Panc1 (cell line): ENCODE data around the gene PLA2G4F. TPM values are rescaled to one million over a fixed set of nuclear protein-coding genes. Genes with fewer than 3 reads are reported as not detected.
A peak's percentile ranks its signal among the peaks of the same experiment; 100 is the strongest.

Source experiments
- ATAC-seq: fragments of 200-7000 bp; cut with Tn5 transposase; 2 replicates; pipeline ENCODE4 v1.9.1; 2020; ENCODE audit warnings: mild to moderate bottlenecking, moderate library complexity
- BruUV-seq: library from RNA; stranded (reverse); fragments of 400-500 nt; replicated peaks from 2 replicates; lab custom pipeline; 2021; lab: Mats Ljungman, UMichigan
- CTCF ChIA-PET: fragments of 300-600 bp; sonication (Branson Sonifier 250); formaldehyde crosslinking; loops from one replicate; lab custom pipeline; 2022; ENCODE audit warnings: antibody characterized with exemption; lab: Charles Lee
- POLR2A ChIA-PET: fragments of 300-600 bp; sonication (Branson Sonifier 250); formaldehyde crosslinking; loops from one replicate; lab custom pipeline; 2022; ENCODE audit warnings: antibody characterized with exemption; lab: Charles Lee
- DNase-seq: peaks from one replicate; pipeline ENCODE4 v3.0.0-alpha.2; 2010; ENCODE audit warnings: low read depth, low spot score
- H3K27ac ChIP-seq: 2 replicates; pipeline ENCODE4 v1.5.1; 2011; ENCODE audit warnings: mild to moderate bottlenecking, low read length, inconsistent platforms
- H3K27me3 ChIP-seq: fragments of 200-500 bp; sonication (Bioruptor generic); 2 replicates; pipeline ENCODE4 v1.6.0; 2014; ENCODE audit warnings: low read length, inconsistent platforms; ENCODE audit not compliant: control insufficient read depth, insufficient read depth
- H3K36me3 ChIP-seq: fragments of 200-500 bp; sonication (Bioruptor generic); 2 replicates; pipeline ENCODE4 v1.5.1; 2014; ENCODE audit warnings: inconsistent platforms, mild to moderate bottlenecking, low read length, moderate library complexity; ENCODE audit not compliant: control insufficient read depth, insufficient read depth
- H3K4me1 ChIP-seq: 2 replicates; pipeline ENCODE4 v1.5.1; 2011; ENCODE audit warnings: inconsistent platforms, mild to moderate bottlenecking, low read length, moderate library complexity; ENCODE audit not compliant: control insufficient read depth, insufficient read depth
- H3K4me3 ChIP-seq, 2 experiments: 2 replicates each; pipeline ENCODE4 v1.5.1; 2011 to 2012; ENCODE audit warnings: low read depth in 2 of 2, low read length in 2 of 2, mild to moderate bottlenecking in 2 of 2, inconsistent platforms in 1 of 2, moderate library complexity in 1 of 2
- H3K9me3 ChIP-seq: fragments of 200-500 bp; sonication (Bioruptor generic); 2 replicates; pipeline ENCODE4 v1.5.1; 2014; ENCODE audit warnings: low read depth, mild to moderate bottlenecking, inconsistent platforms, low read length, moderate library complexity; ENCODE audit not compliant: control insufficient read depth, insufficient read depth
- POLR2AphosphoS5 ChIP-seq: IDR thresholded peaks from 2 replicates; pipeline ENCODE4 v1.6.1; 2012; ENCODE audit warnings: mild to moderate bottlenecking, low read depth, low read length, moderate library complexity
- SIN3A ChIP-seq: IDR thresholded peaks from 2 replicates; pipeline ENCODE4 v1.6.1; 2012; ENCODE audit warnings: low read depth, mild to moderate bottlenecking, low read length, moderate library complexity, borderline replicate concordance; ENCODE audit not compliant: insufficient read depth
- TCF7L2 ChIP-seq: IDR thresholded peaks from 2 replicates; pipeline ENCODE4 v1.6.1; 2011; ENCODE audit warnings: mild to moderate bottlenecking, low read depth, low read length, inconsistent platforms
- in situ Hi-C: cut with HindIII; loops from 2 replicates; pipeline ENCODE4 v1.10.0; 2016; ENCODE audit warnings: low sequenced_read_pairs, low pct_unique_long_range_greater_than_20kb
- intact Hi-C: fragments of 100-400 bp; cut with micrococcal nuclease; formaldehyde crosslinking; loops from one replicate; pipeline ENCODE4 v1.10.0; 2022; ENCODE audit not compliant: unreplicated experiment
- total RNA-seq: library from RNA; stranded (reverse); gene quantifications from one replicate; pipeline ENCODE4 v1.2.1, GENCODE V29; 2021; ENCODE audit not compliant: unreplicated experiment
- TF ChIP-seq, protein P1 (sequence below): fragments of 450-650 bp; IDR thresholded peaks from 2 replicates; pipeline ENCODE4 v1.5.1; 2017; ENCODE audit warnings: mild to moderate bottlenecking
- TF ChIP-seq, protein P2 (sequence below), 2 experiments: IDR thresholded peaks; 2 replicates each; pipeline ENCODE4 v1.6.1; 2011 to 2012; ENCODE audit warnings: low read depth in 2 of 2, control low read depth in 1 of 2, low read length in 1 of 2, mild to moderate bottlenecking in 1 of 2, moderate library complexity in 1 of 2; ENCODE audit not compliant: insufficient read depth in 1 of 2

Gene PLA2G4F
- total RNA-seq, 1 experiment from 2014 or later, result not detected

DNA sequence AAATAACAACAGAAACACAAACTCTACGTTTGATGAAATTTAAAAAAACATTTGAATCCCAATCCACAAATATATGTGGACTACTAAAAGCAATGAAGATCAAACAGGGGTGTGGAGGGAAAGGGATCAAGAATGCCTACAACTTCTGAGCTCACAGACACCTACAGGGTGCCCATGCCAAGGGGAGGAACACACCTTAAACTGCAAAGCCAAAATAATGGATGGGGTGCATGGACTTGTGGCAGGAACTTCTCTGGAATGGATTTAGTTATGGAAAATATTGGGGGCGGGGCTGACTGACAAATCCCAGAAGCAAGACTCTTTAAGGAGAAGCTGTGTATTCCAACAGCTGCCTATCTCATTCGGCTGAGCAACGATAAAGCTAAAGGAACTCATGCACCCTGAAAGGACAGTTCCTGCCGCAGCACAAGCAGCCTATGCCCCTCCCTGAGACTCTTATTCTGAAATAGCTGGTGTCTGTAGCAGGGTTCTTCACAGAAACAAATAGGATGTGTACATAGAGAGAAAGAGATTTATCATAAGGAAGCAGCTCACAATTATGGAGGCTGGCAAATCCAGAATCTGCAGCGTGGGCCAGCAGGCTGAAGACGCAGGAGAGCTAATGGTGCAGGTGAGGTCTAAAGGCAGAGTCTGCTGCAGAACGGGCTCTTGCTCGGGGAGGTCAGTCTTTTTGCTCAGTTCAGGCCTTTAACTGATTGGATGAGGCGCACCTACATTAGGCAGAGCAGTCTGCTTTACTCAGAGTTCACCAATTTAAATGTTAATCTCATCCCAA is 37.6 kb downstream of the PLA2G4F start:
- no peak overlapping the region for H3K4me3 ChIP-seq
- ATAC-seq, result peak; percentile 38; the same call in 1 of the 2 replicates
- no peaks in the 10 kb centered on the region for H3K9me3 ChIP-seq
- DNase-seq, result no peak
- intact Hi-C loops (no loop called here), in situ Hi-C loops (no loop called here)
- TF ChIP-seq TCF7L2 (no peak), POLR2AphosphoS5 (no peak), SIN3A (no peak)
- TF ChIP-seq, protein P1, sequence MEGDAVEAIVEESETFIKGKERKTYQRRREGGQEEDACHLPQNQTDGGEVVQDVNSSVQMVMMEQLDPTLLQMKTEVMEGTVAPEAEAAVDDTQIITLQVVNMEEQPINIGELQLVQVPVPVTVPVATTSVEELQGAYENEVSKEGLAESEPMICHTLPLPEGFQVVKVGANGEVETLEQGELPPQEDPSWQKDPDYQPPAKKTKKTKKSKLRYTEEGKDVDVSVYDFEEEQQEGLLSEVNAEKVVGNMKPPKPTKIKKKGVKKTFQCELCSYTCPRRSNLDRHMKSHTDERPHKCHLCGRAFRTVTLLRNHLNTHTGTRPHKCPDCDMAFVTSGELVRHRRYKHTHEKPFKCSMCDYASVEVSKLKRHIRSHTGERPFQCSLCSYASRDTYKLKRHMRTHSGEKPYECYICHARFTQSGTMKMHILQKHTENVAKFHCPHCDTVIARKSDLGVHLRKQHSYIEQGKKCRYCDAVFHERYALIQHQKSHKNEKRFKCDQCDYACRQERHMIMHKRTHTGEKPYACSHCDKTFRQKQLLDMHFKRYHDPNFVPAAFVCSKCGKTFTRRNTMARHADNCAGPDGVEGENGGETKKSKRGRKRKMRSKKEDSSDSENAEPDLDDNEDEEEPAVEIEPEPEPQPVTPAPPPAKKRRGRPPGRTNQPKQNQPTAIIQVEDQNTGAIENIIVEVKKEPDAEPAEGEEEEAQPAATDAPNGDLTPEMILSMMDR, result no peak
- TF ChIP-seq, protein P2, sequence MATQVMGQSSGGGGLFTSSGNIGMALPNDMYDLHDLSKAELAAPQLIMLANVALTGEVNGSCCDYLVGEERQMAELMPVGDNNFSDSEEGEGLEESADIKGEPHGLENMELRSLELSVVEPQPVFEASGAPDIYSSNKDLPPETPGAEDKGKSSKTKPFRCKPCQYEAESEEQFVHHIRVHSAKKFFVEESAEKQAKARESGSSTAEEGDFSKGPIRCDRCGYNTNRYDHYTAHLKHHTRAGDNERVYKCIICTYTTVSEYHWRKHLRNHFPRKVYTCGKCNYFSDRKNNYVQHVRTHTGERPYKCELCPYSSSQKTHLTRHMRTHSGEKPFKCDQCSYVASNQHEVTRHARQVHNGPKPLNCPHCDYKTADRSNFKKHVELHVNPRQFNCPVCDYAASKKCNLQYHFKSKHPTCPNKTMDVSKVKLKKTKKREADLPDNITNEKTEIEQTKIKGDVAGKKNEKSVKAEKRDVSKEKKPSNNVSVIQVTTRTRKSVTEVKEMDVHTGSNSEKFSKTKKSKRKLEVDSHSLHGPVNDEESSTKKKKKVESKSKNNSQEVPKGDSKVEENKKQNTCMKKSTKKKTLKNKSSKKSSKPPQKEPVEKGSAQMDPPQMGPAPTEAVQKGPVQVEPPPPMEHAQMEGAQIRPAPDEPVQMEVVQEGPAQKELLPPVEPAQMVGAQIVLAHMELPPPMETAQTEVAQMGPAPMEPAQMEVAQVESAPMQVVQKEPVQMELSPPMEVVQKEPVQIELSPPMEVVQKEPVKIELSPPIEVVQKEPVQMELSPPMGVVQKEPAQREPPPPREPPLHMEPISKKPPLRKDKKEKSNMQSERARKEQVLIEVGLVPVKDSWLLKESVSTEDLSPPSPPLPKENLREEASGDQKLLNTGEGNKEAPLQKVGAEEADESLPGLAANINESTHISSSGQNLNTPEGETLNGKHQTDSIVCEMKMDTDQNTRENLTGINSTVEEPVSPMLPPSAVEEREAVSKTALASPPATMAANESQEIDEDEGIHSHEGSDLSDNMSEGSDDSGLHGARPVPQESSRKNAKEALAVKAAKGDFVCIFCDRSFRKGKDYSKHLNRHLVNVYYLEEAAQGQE (IDR thresholded peaks at IDR 0.05; ENCODE audit: insufficient read depth in 1 of 2, low read depth in 2 of 2, low read length in 1 of 2), result no peak
- no peaks in the 10 kb centered on the region for H3K36me3 ChIP-seq
- no TSS peak for BruUV-seq
- no peaks in the 10 kb centered on the region for H3K4me1 ChIP-seq
- ChIA-PET POLR2A (no interaction called here), CTCF (interaction anchor here (0.8 kb wide), 1 partner anchor 19 kb away, joined by 3 read pairs; no protein-coding TSS in a partner anchor)
- H3K27ac ChIP-seq, result no peak overlapping the region
- peaks cover 2% of the 10 kb centered on the region; the same call in 1 of the 2 replicates for H3K27me3 ChIP-seq

DNA sequence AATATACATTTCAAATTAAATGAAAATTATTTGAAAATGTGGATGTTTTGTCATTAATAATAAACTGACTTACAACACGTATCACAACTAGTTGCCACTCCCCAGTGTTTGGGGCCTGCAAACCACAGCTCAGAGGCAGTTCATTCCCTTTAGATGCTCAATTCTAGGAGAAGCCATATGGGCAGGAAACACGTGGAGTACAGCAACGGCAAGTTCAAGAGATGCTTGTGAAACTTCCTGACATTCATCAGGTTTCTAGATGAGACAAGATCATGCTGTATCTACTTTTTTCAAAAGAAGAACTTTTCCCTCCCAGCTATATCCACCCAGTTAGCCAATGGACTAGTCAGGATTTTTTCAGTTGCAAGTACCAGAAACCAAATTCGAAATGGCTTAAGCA is 44.5 kb downstream of the PLA2G4F start:
- Histone ChIP-seq H3K27me3 (peaks cover 9% of the 10 kb centered on the region; the same call in 1 of the 2 replicates), H3K36me3 (no peaks in the 10 kb centered on the region), H3K4me1 (no peaks in the 10 kb centered on the region), H3K9me3 (no peaks in the 10 kb centered on the region), H3K27ac (no peak overlapping the region), H3K4me3 (no peak overlapping the region)
- CTCF ChIA-PET, result interaction anchor here (0.7 kb wide), 1 partner anchor 102 kb away, joined by 4 read pairs; no protein-coding TSS in a partner anchor
- ATAC-seq (no peak), DNase-seq (no peak)
- POLR2A ChIA-PET, result no interaction called here
- intact Hi-C loops, result no loop called here
- in situ Hi-C loops, result no loop called here
- TF ChIP-seq SIN3A (no peak), POLR2AphosphoS5 (no peak), TCF7L2 (no peak)
- TF ChIP-seq, protein P1, result no peak
- TF ChIP-seq, protein P2 (IDR thresholded peaks at IDR 0.05; ENCODE audit: insufficient read depth in 1 of 2, low read depth in 2 of 2, low read length in 1 of 2), result no peak
- no TSS peak for BruUV-seq
